Measurements from ENCODE around the gene YBEY. TPM values are rescaled to one million over a fixed set of nuclear protein-coding genes. Genes with fewer than 3 reads are reported as not detected.
A peak's percentile ranks its signal among the peaks of the same experiment; 100 is the strongest.

YBEY gene
- total RNA-seq, 1 experiment from 2014 or later, result 18.8 TPM

DNA sequence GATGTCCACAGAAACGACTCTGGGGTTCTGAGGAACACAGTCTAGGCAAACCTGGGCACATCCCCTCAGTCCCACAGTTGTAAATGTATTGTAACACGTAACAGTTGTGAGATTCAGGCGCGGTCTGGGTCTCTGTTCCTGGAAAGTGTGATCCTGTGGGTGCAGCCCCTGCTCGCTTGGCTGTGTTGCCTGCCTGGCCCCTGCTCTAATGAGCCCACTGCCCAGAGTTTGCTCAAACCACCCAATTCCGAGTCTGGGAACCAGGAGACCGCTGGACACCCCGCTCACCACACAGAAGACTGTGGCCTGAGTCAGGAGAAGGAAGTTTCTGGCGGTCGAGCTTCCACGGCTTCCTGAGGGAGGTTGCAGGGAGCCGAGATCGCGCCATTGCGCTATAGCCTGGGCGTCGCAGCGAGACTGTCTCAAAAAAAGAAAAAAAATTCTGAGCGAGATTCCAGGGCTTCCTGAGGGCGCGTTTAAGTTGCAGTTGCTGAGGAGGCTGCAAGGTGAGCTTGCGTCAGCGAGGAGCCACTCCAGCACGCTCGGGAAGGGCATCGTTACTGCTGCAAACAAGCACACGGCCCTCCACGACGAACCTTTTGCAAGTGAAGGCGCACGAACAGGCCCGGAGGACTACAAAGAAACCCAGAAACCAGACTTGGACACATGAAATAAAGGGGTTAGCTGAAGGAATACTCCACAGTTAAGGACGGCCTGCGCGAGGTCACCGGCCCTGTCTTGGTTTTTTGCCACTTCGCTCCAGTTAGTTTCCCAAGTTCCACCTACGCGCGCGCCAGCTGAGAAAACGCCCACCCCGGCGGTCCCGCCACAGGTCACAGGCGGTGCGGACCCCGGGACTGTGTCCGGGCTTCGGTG lies 36.4 kb downstream of the YBEY start:
- Histone ChIP-seq H3K4me1 (ENCODE audit: insufficient read depth, low read length, poor library complexity, severe bottlenecking) (peaks cover 27% of the 10 kb centered on the region), H3K27me3 (replicated peaks; ENCODE audit: insufficient read depth, low read depth, low read length, poor library complexity) (no peaks in the 10 kb centered on the region), H3K9me3 (ENCODE audit: low read depth, low read length, poor library complexity, severe bottlenecking) (no peaks in the 10 kb centered on the region), H3K4me3 (ENCODE audit: low read depth, low read length, poor library complexity, severe bottlenecking) (peak overlapping the region; percentile 89), H3K36me3 (ENCODE audit: insufficient read depth, low read length, poor library complexity, severe bottlenecking) (peaks cover 28% of the 10 kb centered on the region), H3K27ac (ENCODE audit: low read depth, low read length, poor library complexity, severe bottlenecking) (peak overlapping the region; percentile 100)
- DNase-seq (ENCODE audit: low spot score), result peak; percentile 31
- ChIA-PET POLR2A (ENCODE audit: low non-redundant PET) (interaction anchor here (0.6 kb wide), 2 partner anchors 8 to 104 kb away, joined by 3 to 11 read pairs; no protein-coding TSS in a partner anchor), CTCF (no interaction called here)
- intact Hi-C loops (cut with micrococcal nuclease; ENCODE audit: unreplicated experiment), result loop anchor here (5.0 kb wide), 1 partner anchor 95 kb away; the partner anchor contains the start of gene LSS
- TF ChIP-seq EZH2 (IDR thresholded peaks at IDR 0.05; ENCODE audit: borderline replicate concordance, low read depth, low read length, poor library complexity, severe bottlenecking), result no peak
- TF ChIP-seq, protein P1, sequence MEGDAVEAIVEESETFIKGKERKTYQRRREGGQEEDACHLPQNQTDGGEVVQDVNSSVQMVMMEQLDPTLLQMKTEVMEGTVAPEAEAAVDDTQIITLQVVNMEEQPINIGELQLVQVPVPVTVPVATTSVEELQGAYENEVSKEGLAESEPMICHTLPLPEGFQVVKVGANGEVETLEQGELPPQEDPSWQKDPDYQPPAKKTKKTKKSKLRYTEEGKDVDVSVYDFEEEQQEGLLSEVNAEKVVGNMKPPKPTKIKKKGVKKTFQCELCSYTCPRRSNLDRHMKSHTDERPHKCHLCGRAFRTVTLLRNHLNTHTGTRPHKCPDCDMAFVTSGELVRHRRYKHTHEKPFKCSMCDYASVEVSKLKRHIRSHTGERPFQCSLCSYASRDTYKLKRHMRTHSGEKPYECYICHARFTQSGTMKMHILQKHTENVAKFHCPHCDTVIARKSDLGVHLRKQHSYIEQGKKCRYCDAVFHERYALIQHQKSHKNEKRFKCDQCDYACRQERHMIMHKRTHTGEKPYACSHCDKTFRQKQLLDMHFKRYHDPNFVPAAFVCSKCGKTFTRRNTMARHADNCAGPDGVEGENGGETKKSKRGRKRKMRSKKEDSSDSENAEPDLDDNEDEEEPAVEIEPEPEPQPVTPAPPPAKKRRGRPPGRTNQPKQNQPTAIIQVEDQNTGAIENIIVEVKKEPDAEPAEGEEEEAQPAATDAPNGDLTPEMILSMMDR (conservative IDR thresholded peaks at IDR 0.05; ENCODE audit: low read depth, low read length), result no peak
- BruUV-seq (replicated peaks), result no TSS peak

DNA sequence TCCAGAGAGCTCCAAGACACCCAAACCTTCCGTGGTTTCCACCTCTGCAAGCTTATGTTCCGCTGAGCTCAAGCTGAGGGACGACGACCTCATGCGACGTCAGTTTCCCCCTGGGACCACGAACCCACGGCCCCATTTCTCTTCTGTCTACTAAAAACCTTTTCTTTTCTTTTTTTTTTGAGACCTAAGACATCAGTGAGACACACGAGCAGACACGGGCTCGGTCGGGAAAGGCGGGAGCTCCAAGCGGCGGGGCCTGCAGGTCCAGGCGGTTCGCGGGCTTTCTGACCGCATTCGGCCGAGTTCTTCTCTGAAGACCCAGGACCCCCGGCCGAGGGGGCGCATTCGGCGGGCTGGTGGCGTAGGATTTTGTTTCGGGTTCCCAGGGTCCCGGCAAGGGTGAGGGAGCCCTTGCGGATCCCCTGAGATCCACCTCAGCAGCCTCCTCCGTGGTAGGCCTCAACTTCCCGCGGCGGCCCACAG lies 37.1 kb downstream of the YBEY start:
- CTCF ChIA-PET, result interaction anchor here (0.5 kb wide), 1 partner anchor 350 kb away, joined by 8 read pairs; no protein-coding TSS in a partner anchor
- Histone ChIP-seq H3K27me3 (replicated peaks; ENCODE audit: insufficient read depth, low read depth, low read length, poor library complexity) (no peaks in the 10 kb centered on the region), H3K27ac (ENCODE audit: low read depth, low read length, poor library complexity, severe bottlenecking) (peak overlapping the region; percentile 100), H3K9me3 (ENCODE audit: low read depth, low read length, poor library complexity, severe bottlenecking) (no peaks in the 10 kb centered on the region), H3K4me1 (ENCODE audit: insufficient read depth, low read length, poor library complexity, severe bottlenecking) (peaks cover 27% of the 10 kb centered on the region), H3K4me3 (ENCODE audit: low read depth, low read length, poor library complexity, severe bottlenecking) (peak overlapping the region; percentile 89), H3K36me3 (ENCODE audit: insufficient read depth, low read length, poor library complexity, severe bottlenecking) (peaks cover 25% of the 10 kb centered on the region)
- TF ChIP-seq, protein P1 (conservative IDR thresholded peaks at IDR 0.05; ENCODE audit: low read depth, low read length), result no peak
- no peak for TF ChIP-seq EZH2 (IDR thresholded peaks at IDR 0.05; ENCODE audit: borderline replicate concordance, low read depth, low read length, poor library complexity, severe bottlenecking)
- POLR2A ChIA-PET (ENCODE audit: low non-redundant PET), result interaction anchor here (0.6 kb wide), 3 partner anchors 9 to 105 kb away, joined by 3 to 11 read pairs (median 5); no protein-coding TSS in a partner anchor
- no peak for DNase-seq (ENCODE audit: low spot score)
- intact Hi-C loops (cut with micrococcal nuclease; ENCODE audit: unreplicated experiment), result loop anchor here (5.0 kb wide), 1 partner anchor 96 kb away; the partner anchor contains the start of gene LSS
- BruUV-seq (replicated peaks), result no TSS peak

DNA sequence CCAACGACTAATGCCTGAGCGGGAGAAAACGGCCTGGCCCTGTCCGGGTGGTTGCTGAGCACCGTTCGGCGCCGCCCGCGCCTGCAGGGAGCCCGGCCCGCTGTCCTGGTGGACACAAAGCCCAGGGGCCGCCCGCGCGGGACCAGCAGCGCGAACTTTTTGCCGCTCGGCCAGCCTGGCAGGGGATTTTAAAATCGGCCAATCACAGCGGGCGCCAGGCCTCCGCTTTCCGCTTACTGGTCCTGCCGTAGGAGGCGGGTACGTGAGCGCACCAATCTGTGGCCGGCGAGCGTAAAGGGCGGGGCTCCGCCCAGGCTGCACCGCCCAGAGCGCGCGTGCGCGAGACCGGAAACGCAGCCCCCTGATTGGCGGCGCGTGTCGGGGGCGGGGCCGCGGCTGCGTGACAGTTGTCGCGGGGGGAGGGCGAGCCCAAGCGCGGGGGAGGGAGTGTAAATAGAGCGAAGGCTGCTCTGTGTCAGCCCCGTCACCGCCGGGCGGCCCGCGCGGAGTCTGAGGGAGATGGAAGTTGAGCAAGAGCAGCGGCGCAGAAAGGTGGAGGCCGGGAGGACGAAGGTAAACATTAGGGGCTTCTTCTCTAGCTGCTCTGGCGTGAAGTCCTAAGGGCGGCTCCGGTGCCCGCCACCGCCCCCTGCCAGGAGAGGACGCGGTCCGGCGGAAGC lies 37.7 kb downstream of the YBEY start, which contains the start of the genes C21orf58 and PCNT:
C21orf58 (minus strand) TSS at position 161 of the 680 bp plus-strand sequence. CDS start 1,132 bp downstream, outside the sequence.
PCNT (plus strand) TSS at position 447 of the 680 bp plus-strand sequence; CDS start at position 520, 73 bp downstream.
- peak within 1 kb of the TSS; percentile 89 for H3K4me3 ChIP-seq (ENCODE audit: low read depth, low read length, poor library complexity, severe bottlenecking)
- no peaks in the 10 kb centered on the region for H3K27me3 ChIP-seq (replicated peaks; ENCODE audit: insufficient read depth, low read depth, low read length, poor library complexity)
- H3K9me3 ChIP-seq (ENCODE audit: low read depth, low read length, poor library complexity, severe bottlenecking), result no peaks in the 10 kb centered on the region
- CTCF ChIA-PET, result interaction anchor here (0.5 kb wide), 1 partner anchor 350 kb away, joined by 8 read pairs; no protein-coding TSS in a partner anchor
- H3K27ac ChIP-seq (ENCODE audit: low read depth, low read length, poor library complexity, severe bottlenecking), result peak within 1 kb of the TSS; percentile 100
- no TSS peak for BruUV-seq (replicated peaks)
- TF ChIP-seq EZH2 (IDR thresholded peaks at IDR 0.05; ENCODE audit: borderline replicate concordance, low read depth, low read length, poor library complexity, severe bottlenecking), result no peak
- TF ChIP-seq, protein P1 (conservative IDR thresholded peaks at IDR 0.05; ENCODE audit: low read depth, low read length), result no peak
- H3K36me3 ChIP-seq (ENCODE audit: insufficient read depth, low read length, poor library complexity, severe bottlenecking), result peaks cover 26% of the 10 kb centered on the region
- POLR2A ChIA-PET (ENCODE audit: low non-redundant PET), result interaction anchor here (0.6 kb wide), 1 partner anchor 61 kb away, joined by 5 read pairs; no protein-coding TSS in a partner anchor
- intact Hi-C loops (cut with micrococcal nuclease; ENCODE audit: unreplicated experiment), result loop anchor here (5.0 kb wide), 1 partner anchor 97 kb away; the partner anchor contains the start of gene LSS
- peaks cover 27% of the 10 kb centered on the region for H3K4me1 ChIP-seq (ENCODE audit: insufficient read depth, low read length, poor library complexity, severe bottlenecking)
- DNase-seq (ENCODE audit: low spot score), result peak; percentile 98
